KMS-11 (cell line): ENCODE measurements around the gene RHBDF1.

ENCODE experiments used
- H2AFZ ChIP-seq: fragments of 200-600 bp; sonication (generic); 2 replicates; pipeline ENCODE4 v1.6.1; 2016; ENCODE audit warnings: antibody characterized with exemption, mixed run types, low read depth
- H3K27ac ChIP-seq: fragments of 200-600 bp; sonication (generic); 2 replicates; pipeline ENCODE4 v1.6.1; 2016; ENCODE audit warnings: mild to moderate bottlenecking, mixed run types
- H3K27me3 ChIP-seq: fragments of 200-600 bp; sonication (generic); 2 replicates; pipeline ENCODE4 v1.6.1; 2017; ENCODE audit warnings: mild to moderate bottlenecking, low read depth, mixed run types, moderate library complexity; ENCODE audit not compliant: insufficient read depth
- H3K36me3 ChIP-seq: fragments of 200-600 bp; sonication (generic); 2 replicates; pipeline ENCODE4 v1.6.1; 2017; ENCODE audit warnings: mild to moderate bottlenecking, mixed run types; ENCODE audit not compliant: insufficient read depth
- H3K4me1 ChIP-seq: fragments of 200-600 bp; sonication (generic); 2 replicates; pipeline ENCODE4 v1.6.1; 2016; ENCODE audit warnings: mild to moderate bottlenecking, low read depth, mixed run types; ENCODE audit not compliant: poor library complexity, severe bottlenecking
- H3K4me2 ChIP-seq: fragments of 200-600 bp; sonication (generic); 2 replicates; pipeline ENCODE4 v1.7.0; 2016; ENCODE audit warnings: mild to moderate bottlenecking, mixed run types
- H3K4me3 ChIP-seq: fragments of 200-600 bp; sonication (generic); IDR thresholded peaks from 2 replicates; pipeline ENCODE4 v1.6.1; 2017; ENCODE audit warnings: low read depth, low read length, mixed read lengths; ENCODE audit not compliant: insufficient read depth
- H3K79me2 ChIP-seq: fragments of 200-600 bp; sonication (generic); 2 replicates; pipeline ENCODE4 v1.6.1; 2016; ENCODE audit warnings: low read depth, mixed run types; ENCODE audit not compliant: insufficient read depth
- H3K9ac ChIP-seq: fragments of 200-600 bp; sonication (generic); 2 replicates; pipeline ENCODE4 v1.6.1; 2016; ENCODE audit warnings: mild to moderate bottlenecking, mixed run types
- H4K20me1 ChIP-seq: fragments of 200-600 bp; sonication (generic); 2 replicates; pipeline ENCODE4 v1.6.1; 2016; ENCODE audit warnings: mild to moderate bottlenecking, mixed run types; ENCODE audit not compliant: insufficient read depth
- CTCF ChIP-seq: fragments of 200-600 bp; sonication (generic); conservative IDR thresholded peaks from 2 replicates; pipeline ENCODE4 v1.6.1; 2017; ENCODE audit warnings: low read depth, mild to moderate bottlenecking, antibody characterized with exemption, low read length, moderate library complexity, mixed read lengths

Gene RHBDF1

GRCh38 chr16:62283-62967 is 10.0 kb downstream of the RHBDF1 start:
- H3K4me1 ChIP-seq, result peaks cover 10% of the 10 kb centered on the region
- no peak overlapping the region for H3K4me3 ChIP-seq
- no peaks in the 10 kb centered on the region for H3K27me3 ChIP-seq
- no peak overlapping the region for H3K9ac ChIP-seq
- no peak overlapping the region for H3K27ac ChIP-seq
- no peak overlapping the region for H2AFZ ChIP-seq
- no peaks in the 10 kb centered on the region for H4K20me1 ChIP-seq
- no peaks in the 10 kb centered on the region; the same call in 1 of the 2 replicates for H3K36me3 ChIP-seq
- no peak for TF ChIP-seq CTCF
- H3K79me2 ChIP-seq, result no peaks in the 10 kb centered on the region
- no peak overlapping the region for H3K4me2 ChIP-seq

- Histone ChIP-seq H3K4me2 (no peak overlapping the region), H3K79me2 (no peaks in the 10 kb centered on the region), H3K4me3 (no peak overlapping the region), H3K4me1 (peaks cover 10% of the 10 kb centered on the region), H2AFZ (no peak overlapping the region), H3K27me3 (no peaks in the 10 kb centered on the region), H3K36me3 (no peaks in the 10 kb centered on the region; the same call in 1 of the 2 replicates), H3K27ac (no peak overlapping the region), H4K20me1 (no peaks in the 10 kb centered on the region), H3K9ac (no peak overlapping the region)
- no peak for TF ChIP-seq CTCF
Measured at GRCh38 chr16:61879-62281, 10.6 kb downstream of the RHBDF1 start.

- H3K27ac ChIP-seq, result no peak overlapping the region
Measured at GRCh38 chr16:60929-61878, 11.2 kb downstream of the RHBDF1 start.

GRCh38 chr16:60166-60565 is 12.3 kb downstream of the RHBDF1 start:
- H2AFZ ChIP-seq, result no peak overlapping the region
- no peaks in the 10 kb centered on the region for H3K4me1 ChIP-seq
- no peak overlapping the region for H3K4me2 ChIP-seq
- no peaks in the 10 kb centered on the region; the same call in 1 of the 2 replicates for H3K36me3 ChIP-seq
- no peaks in the 10 kb centered on the region for H3K27me3 ChIP-seq
- H3K9ac ChIP-seq, result no peak overlapping the region
- 0 out of 2 replicates have a peak, but pooled peaks cover 2% of the 10 kb centered on the region for H3K79me2 ChIP-seq
- H3K4me3 ChIP-seq, result no peak overlapping the region
- no peaks in the 10 kb centered on the region for H4K20me1 ChIP-seq
- no peak overlapping the region for H3K27ac ChIP-seq
- no peak for TF ChIP-seq CTCF

More at GRCh38 chr16:60929-61878, 11.2 kb downstream of the RHBDF1 start:
- Histone ChIP-seq H2AFZ (no peak overlapping the region), H3K9ac (no peak overlapping the region), H3K79me2 (no peaks in the 10 kb centered on the region), H3K4me1 (peaks cover 10% of the 10 kb centered on the region), H3K36me3 (no peaks in the 10 kb centered on the region; the same call in 1 of the 2 replicates), H4K20me1 (no peaks in the 10 kb centered on the region), H3K4me3 (no peak overlapping the region), H3K27me3 (no peaks in the 10 kb centered on the region), H3K4me2 (no peak overlapping the region)
- TF ChIP-seq CTCF, result no peak
